GM19438 (cell line): Measurements from ENCODE around the gene RIPK1.
"Not testable (repeated sequence)": the region's sequence is repeated elsewhere in the genome, so short reads cannot be mapped to it uniquely, and the experiment has no call there.

Experiments
- ATAC-seq: cut with Tn5 transposase; IDR thresholded peaks from one replicate; pipeline ENCODE4 v1.9.1; 2021; ENCODE audit warnings: low read depth; ENCODE audit not compliant: unreplicated experiment

Gene RIPK1

DNA sequence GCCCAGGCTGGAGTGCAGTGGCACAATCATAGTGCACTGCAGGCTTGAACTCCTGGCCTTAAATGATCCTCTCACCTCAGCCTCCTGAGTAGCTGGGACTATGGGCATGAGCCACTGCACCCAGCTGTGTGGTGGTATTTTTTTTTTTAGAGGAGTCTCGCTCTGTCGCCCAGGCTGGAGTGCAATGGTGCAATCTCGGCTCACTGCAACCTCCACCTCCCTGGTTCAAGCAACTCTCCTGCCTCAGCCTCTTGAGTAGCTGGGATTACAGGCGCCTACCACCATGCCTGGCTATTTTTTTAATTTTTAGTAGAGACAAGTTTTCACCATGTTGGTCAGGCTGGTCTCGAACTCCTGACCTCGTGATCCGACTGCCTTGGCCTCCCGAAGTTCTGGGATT is 10.7 kb downstream of the RIPK1 start:
- not testable (repeated sequence) for ATAC-seq

DNA sequence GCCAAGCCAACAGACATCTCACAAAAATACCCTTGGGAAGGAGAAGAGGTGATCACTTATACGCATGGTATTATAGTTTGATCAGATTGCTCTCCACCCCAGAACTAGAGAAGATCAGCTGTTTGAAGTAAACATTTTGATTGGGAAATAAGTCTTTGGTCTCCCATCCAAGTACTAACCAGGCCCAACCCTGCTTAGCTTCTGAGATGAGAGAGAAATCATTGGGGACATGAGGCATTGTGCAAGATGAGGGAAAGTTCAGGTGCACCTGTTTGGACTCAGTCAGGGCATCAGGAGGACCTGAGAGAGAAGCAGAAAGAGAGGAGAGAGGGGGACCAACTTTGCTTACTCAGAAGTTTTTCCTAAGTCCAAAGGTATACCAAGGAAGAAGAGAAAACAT is 11.4 kb downstream of the RIPK1 start:
- ATAC-seq: no peak

DNA sequence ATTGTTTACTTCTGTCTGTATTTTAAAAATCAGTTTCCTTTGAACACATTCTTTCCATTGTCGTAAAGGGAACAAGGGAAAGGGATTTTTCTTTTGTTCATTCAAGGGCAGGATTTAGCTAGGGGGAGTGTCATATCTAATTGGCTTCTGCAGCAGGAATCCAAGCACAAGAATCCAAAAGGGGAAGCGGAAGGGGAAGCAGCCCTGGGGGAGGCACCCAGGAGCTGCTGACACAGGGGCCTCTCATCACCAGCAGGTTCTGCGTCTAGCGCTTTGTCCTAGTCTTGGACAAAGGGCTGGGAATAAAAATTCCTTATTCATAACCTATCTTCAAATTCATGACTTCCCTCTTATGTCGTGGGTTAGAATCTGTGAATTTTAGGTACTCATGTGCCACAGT is 13.7 kb downstream of the RIPK1 start:
- ATAC-seq: no peak

DNA sequence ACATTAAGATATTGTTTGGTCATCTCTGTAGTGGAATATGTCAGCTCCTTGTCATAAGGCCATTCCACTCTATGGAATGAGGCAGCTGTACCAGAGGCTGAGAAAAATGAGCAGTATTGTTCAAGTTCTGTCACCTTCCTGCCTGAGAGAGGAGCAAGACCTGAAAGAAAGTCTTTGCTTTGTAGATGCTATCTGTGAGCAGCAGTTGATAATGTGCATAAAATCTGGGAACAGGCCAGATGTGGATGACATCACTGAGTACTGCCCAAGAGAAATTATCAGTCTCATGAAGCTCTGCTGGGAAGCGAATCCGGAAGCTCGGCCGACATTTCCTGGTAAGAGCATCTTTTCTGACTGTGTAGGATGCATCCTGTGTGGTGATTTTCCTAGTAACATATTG is 16.8 kb downstream of the RIPK1 start:
- no peak for ATAC-seq

DNA sequence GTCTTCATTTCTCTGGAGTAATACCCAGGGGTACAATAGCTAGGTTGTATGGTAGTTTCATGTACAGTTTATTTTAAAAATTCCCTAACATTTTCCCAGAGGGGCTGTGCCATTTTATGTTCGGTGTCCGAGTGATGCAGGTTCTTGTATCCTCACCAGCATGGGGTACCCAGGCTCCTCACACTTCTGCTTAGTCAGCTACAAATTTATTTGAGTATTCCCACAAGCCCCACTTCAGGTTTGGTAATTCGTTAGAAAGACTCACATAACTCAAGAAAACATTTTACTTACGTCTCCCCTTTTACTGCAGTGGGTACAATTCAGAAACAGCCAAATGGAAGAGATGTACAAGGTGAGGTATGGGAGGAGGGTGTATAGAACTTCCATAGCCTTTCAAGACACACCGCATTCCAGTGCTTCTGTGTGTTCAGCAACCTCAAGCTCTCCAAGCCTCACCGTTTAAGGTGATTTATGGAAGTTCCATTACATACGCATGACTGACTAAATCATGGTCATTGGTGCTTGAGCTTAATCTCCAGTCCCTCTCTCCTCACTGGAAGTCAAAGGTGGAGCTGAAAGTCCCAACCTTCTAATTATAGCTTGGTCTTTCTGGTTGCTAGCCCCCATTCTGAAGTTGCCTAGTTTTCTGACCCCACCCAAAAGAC is 18.1 kb downstream of the RIPK1 start:
- no peak for ATAC-seq

DNA sequence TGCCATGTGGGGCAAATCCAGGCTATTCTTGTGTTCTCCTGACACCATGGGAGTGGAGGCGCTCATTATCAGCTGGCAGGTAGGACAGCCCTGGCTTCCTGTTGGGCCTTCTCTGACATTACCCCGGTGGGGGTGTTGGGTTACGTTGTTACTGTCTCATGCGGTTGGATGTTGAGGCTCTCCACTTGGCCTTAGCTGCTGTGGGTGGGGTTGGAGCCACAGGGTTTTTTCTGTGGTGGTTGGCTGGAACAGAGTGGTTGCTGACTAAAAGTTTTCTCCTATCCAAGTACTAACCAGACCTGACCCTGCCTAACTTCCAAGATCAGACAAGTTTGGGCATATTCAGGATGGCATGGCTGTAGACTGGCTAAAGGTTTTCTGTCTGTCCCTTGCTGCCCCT is 20.2 kb downstream of the RIPK1 start:
- ATAC-seq: no peak

DNA sequence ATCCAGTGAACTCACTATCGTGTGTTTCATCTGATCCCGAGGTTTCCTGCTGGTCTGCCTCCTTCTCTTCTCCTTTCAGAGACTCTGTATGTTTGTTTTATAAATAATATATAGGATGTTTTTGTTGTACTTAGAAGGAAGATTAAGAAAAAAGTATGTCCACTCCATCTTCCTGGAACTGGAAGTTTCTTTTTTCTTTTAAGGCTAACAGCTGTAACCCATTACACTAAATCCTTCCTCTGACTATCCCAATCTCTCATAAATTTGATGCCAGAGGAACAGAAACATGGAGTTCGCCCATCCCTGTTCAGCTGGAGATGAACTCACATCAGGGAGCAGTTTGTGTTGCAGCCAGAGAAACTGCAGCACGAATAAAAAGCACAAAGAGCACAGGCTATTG is 20.7 kb downstream of the RIPK1 start:
- ATAC-seq: no peak

DNA sequence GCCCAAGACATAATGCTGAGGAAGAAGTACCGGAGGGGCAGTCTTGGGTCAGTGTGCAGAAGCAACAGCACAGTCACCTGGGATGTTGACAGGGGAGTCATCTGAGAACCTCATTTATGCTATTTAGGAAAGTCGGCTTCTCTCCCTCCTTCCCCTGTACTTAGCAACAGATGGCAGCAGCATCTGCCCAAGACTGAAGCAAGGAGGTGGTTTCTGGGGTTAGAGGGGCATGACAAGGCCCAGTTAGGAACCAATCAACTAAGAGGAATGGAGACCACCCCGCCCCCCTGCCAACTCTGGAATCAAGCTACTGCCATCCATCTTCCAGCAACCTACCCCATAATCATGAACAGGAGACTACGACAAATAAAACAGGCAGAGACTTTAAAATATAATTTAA is 21.7 kb downstream of the RIPK1 start:
- no peak for ATAC-seq

DNA sequence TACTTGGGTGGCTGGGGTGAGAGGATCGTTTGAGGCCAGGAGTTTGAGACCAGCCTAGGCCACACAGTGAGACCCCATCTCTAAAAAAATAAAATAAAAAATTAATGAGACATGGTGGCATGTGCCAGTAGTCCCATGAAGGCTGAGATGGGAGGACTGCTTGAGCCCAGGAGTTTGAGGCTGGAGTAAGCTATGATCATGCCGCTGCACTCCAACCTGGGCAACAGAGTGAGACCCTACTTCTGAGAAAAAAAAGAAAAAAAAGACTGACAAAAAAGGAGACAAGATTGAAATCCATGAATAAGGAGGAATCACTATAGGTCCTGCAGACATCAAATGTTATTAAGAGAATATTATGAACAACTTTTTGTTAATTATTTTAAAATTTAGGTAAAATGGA is 26.5 kb downstream of the RIPK1 start:
- ATAC-seq: no peak

DNA sequence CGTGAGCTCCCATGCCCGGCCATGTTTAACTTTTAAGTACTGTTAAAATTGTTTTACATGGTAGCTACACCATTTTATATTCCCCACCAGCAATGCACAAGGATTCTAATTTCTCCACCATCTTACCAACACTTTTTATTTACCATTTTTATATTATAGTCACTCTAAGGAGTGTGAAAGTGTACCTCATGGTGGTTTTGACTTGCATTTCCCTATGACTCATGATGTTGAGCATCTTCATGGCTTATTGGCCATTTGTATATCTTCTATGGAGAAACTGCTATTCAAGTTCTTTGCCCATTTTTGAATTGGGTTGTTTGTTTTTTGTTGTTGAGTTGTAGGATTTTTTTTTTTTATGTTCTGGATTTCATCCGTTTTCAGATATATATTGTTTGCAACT is 34.6 kb downstream of the RIPK1 start:
- no peak for ATAC-seq

DNA sequence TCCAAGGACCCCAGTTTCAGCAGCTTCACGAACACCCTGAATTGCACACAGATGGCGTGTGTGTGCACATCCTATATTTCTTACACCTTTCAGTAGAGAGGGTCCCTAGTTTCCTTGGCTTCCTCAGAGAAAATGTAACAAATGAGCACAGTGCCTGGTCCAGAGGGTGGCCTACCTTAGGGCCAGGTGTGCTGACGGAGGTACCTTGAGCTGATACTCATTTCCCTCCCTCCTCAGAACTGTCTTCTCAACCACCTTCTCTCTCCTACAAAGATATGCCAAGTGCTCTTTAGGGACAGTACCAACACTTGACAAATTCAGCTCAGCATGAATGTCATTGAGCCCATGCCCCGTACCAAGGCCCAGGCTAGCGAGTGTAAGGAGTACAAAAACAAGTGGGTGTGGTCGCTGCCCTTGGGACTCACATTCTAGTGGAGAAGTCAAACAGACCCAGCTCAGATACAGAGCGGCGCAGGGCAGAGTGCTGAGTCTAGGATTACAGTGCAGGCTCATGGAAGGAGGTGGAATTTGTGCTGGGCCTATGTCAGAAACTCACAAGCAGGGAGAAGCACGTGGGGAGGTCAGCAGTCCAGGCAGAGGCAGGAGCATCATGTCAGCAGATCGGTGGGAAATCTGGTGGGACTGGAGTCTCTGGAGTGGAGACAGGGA is 40.6 kb downstream of the RIPK1 start:
- no peak for ATAC-seq

DNA sequence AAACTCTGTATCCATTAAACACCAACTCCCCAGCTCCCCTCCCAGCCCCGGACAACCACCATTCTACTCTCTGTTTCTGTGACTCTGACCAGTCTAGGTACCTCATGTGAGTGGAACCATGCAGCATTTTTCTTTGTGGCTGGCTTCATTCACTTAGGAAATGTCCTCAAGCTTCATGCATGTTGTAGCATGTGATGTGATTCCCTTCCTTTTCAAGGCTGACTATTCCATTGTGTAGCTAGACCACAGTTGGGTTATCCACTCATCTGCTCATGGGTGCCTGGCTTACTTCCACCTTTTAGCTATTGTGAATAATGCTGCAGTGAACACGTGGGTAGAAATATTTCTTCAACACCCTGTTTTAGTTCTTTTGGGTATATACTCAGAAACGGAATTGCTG is 41.5 kb downstream of the RIPK1 start:
- ATAC-seq: no peak

DNA sequence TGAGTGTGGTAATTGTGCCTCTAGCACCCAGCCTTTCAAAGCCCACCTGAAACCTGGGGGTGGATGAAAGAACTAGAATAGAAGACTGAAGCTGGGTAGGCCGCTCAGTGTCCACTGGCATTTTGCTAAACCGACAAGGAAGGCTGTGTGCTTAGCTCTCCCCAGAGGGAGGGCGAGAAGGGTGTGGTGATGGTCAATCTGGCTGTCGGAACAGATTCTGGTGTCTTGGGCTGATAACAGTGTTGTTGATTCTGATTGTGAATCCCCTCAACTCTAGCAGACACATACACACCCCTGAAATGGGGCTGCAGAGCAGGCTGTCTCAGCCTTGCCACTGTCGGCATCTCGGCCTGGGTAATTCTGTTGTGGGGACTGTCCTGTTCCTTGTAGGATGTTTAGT is 46.1 kb downstream of the RIPK1 start:
- no peak for ATAC-seq

DNA sequence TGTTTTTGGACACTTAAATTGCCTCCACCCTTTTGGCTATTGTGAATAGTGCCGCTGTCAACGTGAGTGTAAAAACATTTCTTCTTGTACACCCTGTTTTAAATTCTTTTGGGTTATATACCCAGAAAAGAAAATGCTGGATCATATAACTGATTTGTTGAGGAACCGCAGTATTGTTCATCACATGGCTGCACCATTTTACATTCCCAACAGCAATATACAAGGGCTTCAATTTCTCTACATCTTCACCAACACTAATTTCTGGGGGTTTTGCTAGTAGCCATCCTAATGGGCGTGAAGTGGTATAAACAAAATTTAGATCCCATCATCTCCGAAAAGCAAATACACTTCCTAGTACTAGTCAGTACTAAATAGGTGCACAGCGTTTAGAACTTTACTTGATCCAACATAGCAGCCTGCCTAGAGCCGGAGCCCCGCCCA is 49.6 kb downstream of the RIPK1 start:
- ATAC-seq: no peak

DNA sequence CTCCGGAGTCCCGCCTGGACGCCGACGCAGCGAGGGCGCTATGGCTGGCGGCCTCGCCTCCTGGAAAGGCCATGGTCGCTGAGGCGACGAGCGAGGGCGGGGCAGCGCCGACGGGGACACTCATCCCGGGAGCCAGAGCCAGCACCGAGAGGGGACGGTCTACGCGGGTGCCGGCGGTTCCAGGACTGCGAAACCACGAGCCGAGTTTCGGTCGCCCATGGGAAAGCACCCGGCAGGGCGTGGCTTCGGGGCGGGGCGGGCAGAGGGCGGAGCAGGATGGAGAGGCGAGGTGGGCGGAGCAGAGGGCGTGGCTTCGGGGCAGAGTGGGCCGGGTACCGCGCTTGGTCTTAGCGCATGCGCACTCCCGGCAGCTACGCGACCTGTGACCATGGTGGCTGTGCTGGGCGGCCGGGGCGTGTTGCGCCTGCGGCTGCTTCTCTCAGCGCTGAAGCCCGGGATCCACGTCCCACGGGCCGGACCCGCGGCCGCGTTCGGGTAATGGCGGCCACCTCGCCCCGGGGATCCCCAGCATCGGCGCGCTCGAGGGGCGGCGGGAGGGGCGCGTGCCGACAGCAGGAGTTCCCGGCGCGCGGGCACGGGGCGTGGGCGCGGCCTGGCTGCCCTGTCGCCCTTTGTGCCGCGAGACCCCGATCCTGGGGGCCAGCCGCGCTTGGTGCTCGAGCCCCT is 50.2 kb downstream of the RIPK1 start, which contains the start of gene BPHL:
Gene BPHL (plus strand): TSS at position 359 of the 687 bp plus-strand sequence. CDS start 30 bp downstream, at position 389.
- peak; percentile 90 for ATAC-seq

DNA sequence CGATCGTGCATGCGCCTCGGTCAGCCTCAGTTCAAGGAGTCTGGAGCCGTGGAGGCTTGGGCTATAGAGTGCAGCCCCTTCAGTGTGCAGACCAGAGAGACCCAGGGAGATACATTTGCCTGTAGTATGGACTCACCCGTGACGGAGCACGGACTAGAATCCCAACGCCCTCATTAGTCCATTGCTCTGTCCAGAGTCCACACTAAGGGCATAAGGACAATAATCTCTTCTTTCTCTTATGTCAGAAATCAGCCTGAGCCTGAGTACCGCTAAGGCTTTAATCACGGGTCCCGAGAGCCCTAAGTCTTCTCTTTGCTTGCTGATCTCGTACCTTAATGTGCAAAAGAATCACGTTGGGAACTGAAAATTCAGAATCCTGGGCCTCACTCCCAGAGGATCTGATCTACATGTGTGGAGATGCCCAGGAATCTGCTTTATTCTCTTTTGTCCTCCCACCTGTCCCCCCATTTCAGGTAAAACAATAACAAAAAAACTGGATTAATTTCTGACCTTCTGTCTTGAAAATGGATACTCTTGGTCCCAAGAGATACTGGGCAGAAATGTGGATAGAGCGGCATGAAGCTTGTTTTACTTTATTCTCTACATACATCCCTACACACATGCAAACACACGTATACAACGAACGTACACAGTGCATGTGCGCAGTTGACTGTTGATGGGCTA is 50.9 kb downstream of the RIPK1 start:
- peak; percentile 35 for ATAC-seq

DNA sequence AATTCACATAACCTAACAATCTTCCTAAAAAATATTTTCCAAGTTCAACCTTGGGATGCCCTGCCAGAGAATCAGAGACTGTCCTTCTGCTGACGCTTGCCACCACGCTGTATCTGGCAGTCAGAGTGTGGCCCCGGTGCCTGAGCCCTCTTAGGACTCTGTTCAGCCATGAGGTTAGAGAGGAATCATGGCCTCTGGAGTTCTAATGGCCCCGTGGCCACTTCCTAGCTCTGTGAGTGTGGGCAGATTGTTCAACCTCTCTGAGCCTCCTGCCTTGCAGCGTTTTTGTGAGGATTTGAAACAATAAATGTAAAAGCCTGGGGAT is 52.4 kb downstream of the RIPK1 start:
- no peak for ATAC-seq

DNA sequence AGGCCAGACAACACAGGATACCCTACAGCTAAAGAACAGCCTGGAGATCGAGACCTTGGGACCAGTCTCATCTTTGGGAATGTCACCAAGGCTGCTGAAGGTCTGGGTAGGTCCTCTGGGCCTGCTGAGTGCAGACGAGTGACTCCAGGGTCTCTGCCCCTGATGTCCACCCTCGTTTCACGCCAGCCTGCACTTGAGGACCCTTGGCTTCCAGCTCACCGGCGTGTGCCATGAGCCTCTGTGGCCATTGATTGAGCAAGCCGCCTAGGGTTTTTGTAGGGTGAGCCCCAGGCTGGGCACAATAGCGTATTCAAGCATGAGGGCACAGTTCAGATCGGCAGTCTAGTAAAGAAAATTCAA is 54.5 kb downstream of the RIPK1 start:
- no peak for ATAC-seq

DNA sequence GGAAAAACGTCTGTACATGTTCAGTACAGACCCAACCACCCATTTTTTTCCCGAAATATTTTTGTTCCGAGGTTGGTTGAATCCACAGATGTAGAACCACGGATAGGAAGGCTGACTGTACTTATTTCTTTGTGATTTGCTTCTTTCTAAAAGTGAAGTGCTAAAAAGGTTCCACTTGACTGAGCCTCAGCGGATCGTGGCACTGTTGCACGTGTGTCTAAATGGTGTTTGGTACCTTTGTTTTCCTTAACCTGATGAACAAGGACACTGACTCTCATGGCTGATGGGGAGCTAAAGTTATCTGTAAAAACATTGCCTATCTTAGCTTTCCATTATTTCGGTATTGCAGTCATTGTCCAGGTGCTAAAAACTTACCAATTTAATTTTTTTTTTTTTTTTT is 56.4 kb downstream of the RIPK1 start:
- no peak for ATAC-seq

DNA sequence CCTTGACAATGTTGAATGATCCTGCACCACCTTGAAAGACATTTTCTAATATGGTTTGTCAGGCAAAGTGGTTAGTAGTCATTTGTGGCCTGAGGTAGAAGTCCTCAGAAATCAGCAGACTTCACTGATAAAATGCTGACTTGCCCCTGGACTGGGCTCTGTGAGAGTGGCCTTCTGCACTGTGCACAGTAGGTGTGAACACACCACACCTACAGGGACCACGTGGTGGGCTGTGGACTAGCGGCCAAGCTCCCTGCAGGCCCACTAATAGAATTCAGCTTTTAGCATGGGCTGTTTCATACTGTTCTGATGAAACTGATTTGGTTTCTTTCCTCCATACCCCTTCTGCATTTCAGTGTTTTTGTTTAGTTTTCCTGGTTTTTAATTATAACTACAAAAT is 57.5 kb downstream of the RIPK1 start:
- ATAC-seq: no peak

DNA sequence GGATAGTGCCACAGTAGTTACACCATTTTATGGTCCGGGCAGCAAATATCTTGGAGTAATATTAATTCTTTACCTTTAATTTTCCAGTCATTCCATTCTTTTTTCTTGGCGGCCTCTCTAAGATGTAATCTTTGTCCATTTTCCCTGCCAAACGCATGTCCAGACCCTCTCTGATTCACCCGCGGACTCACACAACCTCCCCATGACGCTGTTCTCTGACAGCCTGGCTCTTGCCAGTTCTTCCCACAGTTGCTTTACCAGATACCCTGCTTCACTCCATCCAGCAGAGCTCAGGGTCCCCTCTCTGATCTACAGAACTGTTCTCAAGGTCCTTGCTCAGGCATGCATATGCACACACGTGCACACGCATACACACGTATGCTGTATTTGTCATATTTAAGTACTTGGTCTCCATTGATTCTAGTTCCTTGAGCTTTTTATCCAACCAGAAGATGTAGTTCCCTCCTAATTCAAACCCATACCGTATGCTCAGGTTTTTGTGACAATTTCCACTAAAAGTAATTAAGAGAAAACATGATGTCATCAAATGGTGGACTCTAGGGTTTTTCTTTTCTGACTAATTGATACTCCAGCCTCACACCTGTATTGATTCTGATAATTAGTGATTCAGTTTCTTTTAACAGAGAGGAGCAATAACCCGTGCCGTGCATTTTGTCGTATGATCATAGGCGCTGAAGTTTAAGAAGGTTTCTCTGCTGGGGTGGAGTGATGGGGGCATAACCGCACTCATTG is 60.2 kb downstream of the RIPK1 start:
- no peak for ATAC-seq
